HG03521 (cell line): ENCODE data around the gene USP15.
"Not testable (repeated sequence)": the region's sequence is repeated elsewhere in the genome, so short reads cannot be mapped to it uniquely, and the experiment has no call there.

Experiments
- ATAC-seq: cut with Tn5 transposase; IDR thresholded peaks from one replicate; pipeline ENCODE4 v1.9.1; 2021; ENCODE audit warnings: mild to moderate bottlenecking, moderate library complexity; ENCODE audit not compliant: unreplicated experiment

USP15 gene

DNA sequence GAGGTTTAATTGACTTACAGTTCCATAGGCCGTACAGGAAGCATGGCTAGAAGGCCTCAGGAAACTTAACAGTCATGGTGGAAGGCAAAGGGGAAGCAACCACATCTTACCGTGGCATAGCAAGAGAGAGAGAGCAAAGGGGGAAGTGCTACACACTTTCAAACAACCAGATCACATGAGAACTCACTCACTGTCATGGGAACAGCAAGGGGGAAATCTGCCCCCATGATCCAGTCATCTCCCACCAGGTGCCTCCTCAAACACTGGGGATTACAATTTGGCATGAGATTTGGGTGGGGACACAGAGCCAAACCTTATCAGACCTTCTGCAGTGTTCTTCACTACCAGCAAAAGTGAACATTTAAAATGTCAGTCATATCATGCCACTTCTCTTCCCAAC, 58.9 kb downstream of the USP15 start:
- ATAC-seq, result no peak

DNA sequence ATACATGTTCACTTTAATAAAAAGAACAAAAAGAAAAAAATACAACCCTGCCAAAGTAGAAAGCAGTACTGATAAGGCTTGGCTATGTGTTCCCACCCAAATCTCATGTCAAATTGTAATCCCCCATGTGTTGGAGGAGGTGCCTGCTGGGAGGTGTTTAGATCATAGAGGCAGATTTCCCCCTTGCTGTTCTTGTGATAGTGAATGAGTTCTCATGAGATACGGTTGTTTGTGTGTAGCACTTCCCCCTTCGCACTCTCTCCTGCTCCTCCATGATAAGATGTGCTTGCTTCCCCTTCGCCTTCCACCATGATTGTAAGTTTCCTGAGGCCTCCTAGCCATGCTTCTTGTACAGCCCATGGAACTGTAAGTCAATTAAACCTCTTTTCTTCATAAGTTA, 59.9 kb downstream of the USP15 start:
- no peak for ATAC-seq

DNA sequence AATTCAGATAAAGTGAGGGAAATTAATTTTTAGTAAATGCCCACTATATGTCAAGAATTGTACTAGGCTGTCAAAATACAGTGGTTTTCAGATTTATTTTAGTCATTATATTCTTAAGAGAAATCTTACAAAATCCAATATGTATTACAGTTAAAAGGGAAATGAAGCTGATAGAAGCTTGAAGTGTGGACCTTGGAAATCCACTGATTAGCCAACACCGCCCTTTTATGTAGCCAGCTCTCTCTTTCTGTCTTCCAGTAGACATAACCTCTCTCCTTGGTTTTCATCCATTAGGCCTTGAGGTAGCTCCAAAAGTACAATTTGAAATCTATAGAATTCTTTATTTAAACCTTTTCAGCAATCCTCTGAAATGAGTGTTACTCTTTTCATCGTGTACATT, 63.2 kb downstream of the USP15 start:
- ATAC-seq, result no peak

DNA sequence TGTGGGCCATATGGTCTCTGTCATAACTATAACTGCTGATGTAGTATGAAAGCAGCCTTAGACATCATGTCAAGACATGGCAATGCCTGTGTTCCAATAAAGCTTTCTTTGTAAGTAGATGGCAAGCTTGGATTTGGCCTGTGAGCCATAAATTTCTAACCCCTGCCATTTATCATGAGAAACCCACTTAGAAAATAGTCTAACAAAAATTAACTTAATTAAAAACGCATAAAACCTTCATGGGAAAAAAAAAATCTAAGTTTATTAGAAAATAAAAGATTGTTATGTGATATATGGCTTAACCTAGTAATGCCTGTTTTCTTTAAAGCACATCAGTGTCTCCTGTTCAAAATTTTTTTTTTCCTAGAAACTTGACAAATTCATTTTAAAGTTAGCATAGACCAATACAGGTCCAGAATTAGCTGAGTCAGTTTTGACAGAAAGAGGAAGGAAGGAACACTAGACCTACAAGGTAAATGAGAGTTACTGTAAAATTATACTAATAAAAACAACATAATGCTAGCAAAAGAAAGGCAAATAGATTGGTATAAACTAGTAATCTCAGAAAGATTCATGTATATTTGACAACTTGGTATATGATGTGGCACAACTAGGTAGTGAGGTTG, 68.2 kb downstream of the USP15 start:
- ATAC-seq, result no peak

DNA sequence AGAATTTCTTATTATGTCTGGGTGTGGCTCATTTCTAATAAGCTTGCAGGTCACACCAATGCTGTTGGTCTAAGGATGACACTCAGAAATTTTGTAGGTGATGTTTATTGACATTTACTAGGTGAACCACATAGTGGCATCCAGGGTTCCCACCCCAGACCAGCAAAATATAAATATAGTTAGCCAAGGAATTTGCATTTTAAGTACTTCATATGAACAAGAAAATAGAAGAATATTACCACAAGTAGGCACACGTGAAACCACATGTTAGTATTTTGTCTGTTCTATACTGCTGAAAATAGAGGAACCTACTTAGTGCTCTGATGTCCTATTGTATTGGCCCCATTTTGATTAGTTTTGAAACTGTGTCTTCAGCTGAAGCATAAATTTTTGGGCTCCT, 71.1 kb downstream of the USP15 start:
- peak; percentile 55 for ATAC-seq

DNA sequence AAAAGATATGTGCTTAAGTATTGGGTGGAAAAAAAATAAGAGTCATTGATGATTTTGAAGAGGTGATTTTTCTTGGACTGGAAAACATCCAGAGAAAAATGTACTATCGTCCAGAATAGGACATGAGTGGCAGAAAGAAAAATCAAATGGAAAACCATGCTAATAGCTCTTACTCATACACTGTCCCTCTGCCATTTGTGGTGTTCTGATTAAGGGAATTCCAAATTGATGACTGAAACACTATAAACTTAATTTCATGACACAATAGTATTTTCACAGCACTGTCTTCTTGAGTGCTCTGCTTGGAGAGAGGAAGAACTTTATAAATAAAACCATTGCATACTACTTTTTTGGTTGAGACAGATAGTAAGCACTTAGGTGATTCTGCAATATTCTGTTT, 72.4 kb downstream of the USP15 start:
- no peak for ATAC-seq

DNA sequence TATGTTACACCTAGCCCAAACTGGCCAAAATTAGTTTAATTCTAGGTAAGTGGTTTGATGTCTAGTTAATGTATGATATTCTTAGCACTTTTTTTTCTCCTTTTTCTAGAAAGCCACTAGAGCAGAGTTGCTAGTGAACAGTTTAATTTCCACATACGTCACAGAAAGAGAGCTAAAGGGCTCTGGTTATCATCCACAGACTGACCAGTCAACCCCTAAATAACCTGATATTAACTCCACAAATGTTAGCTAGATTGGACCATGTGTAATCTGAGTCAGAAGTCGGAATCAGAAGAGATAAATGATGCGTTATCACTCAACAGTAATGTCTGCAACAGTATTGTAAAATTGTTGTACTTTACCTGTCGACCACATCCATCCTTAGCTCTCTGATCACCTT, 74.9 kb downstream of the USP15 start:
- no peak for ATAC-seq

DNA sequence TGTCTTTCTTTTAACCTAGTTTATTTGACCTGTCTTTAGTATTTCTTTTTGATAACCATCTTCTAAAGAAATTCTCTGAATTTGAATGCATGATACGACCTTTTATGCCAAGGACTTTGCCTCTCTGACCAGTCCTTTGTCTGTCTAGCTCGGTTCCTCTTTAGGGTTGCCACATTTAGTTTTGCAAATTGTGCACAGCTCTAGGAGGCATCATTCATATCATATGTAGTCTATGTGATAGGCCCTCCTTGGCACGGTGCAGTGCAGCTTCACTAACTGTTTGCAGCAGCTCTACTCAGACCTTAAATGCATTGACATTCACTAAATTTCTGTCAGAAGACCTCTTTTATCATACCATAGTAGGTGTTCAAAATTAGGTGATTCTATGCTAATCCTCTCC, 75.6 kb downstream of the USP15 start:
- ATAC-seq, result no peak

DNA sequence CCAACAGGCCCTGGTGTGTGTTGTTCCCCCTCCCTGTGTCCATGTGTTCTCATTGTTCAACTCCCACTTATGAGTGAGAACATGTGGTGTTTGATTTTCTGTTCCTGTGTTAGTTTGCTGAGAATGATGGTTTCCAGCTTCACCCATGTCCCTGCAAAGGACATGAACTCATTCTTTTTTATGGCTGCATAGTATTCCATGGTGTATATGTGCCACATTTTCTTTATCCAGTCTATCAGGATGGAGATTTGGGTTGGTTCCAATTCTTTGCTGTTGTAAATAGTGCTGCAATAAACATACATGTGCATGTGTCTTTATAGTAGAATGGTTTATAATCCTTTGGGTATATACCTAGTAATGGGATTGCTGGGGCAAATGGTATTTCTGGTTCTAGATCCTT, 77.4 kb downstream of the USP15 start:
- not testable (repeated sequence) for ATAC-seq

DNA sequence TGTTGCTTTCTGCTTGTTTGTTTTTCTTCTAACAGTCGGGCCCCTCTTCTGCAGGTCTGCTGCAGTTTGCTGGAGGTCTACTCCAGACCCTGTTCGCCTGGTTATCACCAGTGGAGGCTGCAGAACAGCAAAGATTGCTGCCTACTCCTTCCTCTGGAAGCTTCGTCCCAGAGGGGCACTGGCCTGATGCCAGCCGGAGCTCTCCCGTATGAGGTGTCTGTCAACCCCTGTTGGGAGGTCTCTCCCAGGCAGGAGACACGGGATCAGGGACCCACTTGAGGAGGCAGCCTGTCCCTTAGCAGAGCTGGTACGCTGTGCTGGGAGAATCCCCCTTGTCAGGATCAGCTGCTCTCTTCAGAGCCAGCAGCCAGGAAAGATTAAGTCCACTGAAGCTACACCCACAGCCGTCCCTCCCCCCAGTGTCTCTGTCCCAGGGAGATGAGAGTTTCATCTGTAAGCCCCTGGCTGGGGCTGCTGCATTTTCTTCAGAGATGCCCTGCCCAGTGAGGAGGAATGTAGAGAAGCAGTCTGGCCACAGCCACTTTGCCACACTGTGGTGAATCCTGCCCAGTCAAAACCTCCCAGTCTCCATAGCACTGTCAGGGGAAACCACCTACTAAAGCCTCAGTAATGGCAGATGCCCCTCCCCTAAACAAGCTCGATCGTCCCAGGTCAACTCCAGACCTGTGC, 82.6 kb downstream of the USP15 start:
- not testable (repeated sequence) for ATAC-seq

DNA sequence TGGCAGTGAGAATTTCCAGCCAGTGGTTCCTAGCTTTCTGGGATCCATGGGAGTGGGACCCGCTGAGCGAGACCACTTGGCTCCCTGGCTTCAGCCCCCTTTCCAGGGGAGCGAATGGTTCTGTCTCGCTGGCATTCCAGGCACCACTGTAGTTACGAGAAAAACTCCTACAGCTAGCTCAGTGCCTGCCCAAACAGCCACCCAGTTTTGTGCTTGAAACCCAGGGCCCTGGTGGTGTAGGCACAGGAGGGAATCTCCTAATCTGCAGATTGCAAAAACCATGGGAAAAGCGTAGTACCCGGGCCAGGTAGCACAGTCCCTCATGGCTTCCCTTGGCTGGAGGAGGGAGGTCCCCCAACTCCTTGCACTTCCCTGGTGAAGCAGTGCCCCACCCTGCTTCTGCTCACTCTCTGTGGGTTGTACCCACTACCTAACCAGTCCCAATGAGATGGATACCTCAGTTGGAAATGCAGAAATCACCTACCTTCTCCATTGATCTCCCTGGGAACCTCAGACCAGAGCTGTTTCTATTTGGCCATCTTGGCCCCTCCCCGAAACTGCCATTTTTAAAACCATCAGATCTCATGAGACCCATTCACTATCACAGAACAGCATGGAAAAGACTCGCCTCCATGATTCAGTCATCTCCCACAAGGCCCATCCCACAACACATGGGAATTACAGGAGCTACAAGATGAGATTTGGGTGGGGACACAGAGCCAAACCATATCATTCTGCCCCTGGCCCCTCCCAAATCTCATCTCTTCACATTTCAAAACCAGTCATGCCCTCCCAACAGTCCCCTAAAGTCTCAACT, 83.3 kb downstream of the USP15 start:
- not testable (repeated sequence) for ATAC-seq

DNA sequence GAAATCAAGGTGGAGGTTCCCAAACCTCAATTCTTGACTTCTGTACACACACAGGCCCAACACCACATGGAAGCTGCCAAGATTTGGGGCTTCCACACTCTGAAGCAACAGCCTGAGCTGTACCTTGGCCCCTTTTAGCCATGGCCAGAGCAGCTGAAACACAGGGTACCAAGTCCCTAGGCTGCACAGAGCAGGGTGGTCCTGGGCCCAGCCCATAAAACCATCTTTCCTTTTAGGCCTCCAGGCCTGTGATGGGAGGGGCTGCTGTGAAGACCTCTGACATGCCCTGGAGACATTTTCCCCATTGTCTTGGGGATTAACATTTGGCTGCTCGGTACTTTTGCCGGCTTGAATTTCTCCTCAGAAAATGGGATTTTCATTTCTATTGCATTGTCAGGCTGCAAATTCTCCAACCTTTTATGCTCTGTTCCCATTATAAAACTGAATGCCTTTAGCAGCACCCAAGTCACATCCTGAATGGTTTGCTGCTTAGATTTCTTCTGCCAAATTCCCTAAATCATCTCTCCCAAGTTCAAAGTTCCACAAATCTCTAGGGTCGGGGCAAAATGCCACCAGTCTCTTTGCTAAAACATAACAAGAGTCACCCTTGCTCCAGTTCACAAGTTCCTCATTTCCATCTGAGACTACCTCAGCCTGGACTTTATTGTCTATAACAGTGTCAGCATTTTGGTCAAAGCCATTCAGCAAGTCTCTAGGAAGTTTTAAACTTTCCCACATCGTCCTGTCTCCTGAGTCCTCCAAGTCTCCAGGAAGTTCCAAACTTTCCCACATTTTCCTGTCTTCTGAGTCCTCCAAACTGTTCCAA, 84.7 kb downstream of the USP15 start:
- ATAC-seq, result not testable (repeated sequence)

DNA sequence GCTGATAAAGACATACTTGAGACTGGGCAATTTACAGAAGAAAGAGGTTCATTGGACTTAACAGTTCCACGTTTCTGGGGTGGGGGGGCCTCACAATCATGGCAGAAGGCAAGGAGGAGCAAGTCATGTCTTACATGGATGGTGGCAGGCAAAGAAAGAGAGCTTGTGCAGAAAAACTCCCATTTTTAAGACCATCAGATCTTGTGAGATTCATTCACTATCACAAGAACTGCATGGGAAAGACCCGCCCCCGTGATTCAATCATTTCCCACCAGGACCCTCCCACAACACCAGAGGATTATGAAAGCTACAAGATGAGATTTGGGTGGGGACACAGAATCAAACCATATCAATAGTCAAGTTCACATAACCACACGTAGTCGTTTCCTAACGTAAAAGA, 85.5 kb downstream of the USP15 start:
- ATAC-seq, result no peak

DNA sequence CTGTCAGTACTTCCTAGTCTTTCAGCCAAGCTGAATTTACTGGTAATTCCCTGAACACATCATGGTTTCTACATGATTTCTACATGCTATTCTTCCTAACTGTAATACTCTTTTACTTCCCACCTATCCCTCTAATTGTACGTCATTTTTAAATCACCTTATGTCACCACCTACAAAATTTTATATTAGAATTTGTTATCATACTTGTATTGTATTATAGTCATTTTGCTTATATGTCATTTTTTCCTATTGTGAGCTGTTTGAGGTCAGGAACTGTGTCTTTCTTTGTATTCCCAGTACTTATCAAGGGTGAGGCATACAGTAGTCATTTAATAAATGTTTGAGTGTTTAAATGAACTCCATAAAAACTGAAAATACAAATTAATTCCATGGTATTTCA, 86.6 kb downstream of the USP15 start:
- ATAC-seq, result no peak

DNA sequence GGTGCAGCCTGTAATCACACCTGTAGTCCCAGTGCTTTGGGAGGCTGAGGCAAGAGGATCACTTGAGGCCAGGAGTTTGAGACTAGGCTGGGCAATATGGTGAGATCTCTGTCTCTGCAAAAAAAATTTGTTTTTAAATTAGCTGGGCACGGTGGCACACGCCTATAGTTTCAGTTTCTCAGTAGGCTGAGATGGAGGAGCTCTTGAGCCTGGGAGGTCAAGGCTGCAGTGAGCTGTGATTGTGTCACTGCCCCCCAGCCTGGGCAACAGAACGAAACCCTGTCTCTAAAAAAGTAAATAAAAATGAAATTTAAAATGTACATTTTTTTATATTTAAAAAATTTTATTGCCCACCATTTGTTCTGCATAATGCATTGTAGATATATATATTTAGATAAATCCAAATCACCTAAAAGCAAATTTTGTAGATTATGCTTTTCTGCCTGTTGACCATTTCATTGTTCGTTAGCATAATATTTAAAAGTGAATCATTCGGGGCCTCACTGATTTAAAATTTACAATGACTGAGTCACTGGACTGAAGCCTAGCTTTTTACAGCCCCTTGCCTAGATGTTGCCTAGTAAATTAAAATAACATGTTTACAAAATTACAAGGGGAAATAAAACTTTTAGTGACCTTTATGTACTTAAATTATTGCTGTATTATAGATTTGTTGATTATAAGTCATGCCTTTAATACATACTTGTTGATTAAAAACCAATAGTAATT, 87.9 kb downstream of the USP15 start:
- ATAC-seq, result no peak

DNA sequence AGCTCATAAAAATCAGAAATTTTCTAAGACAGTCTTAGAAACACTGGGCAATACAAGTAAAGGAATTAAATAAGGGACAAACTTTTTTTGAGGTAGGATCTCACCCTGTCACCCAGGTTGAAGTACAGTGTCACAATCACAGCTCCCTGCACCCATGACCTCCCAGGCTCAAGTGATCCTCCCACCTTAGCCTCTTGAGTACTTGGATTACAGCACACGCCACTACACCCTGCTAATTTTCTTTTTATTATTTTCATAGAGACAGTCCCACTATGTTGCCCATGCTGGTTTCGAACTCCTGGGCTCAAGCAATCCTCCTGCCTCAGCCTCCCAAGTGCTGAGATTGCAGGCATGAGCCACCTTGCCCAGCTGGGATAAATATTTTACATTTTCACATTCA, 90.3 kb downstream of the USP15 start:
- no peak for ATAC-seq

DNA sequence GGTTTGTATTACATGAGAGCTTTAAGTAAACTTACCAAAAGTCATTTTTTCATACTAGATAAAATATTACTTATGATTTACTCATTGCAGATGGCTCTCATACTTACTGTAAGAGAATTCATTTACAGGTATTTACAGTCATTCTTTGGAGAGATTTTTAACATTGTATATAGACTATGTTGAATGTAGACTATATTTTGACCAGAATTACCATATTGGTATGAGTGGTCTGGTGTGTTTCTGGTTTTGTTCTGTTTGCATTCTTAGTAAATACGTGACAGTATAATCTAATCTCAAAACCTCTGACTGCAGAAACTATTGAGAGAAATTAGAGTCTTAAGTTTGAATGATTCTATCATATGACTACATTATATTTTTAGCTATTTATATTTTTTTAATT, 91.1 kb downstream of the USP15 start:
- ATAC-seq, result no peak

DNA sequence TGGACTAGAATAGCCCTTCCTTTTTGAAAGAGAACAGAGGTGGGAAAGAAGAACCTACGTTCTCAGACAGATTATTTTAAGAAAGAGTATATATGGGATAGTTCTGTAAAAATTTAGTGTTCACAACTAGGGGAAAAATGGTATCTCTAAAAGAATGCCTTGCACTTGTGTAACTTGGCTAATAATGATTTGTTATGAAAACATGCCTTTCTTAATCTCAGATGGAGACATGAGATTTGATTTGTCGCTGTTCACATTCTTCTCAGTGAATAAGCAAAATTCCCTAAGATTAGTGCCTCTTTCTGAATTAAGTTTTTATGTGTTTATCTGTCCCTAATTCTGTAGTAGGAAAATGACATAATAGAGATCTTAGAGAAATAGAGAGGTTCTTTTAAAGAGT, 100.8 kb downstream of the USP15 start:
- no peak for ATAC-seq

DNA sequence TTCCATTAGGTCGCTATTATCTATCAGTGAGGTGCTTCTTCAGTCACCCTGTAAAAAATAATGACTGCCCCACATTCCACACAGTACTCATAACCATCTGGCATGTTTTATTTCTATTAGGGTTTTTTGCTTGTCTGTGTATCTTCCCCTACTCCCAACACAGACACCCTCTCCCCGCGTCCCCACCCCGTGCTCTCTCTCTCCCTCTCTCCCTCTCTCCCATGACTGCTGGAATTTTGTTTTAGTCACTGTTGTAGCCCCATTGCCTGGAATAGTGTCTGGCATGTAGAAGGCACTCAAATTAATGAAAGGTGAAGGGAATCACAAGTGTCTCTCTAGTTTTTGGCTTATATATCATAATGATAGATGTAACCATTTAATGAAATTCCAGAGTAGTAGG, 103.3 kb downstream of the USP15 start:
- no peak for ATAC-seq

DNA sequence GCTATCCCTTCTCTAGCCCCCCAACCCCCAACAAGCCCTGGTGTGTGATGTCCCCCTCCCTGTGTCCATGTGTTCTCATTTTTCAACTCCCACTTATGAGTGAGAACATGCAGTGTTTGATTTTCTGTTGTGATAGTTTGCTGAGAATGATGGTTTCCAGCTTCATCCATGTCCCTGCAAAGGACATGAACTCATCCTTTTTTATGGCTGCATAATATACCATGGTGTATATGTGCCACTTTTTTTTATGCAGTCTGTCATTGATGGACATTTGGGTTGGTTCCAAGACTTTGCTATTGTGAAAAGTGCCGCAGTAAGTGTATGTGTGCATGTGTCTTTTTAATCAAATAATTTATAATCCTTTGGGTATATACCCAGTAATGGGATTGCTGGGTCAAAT, 104.5 kb downstream of the USP15 start:
- not testable (repeated sequence) for ATAC-seq

DNA sequence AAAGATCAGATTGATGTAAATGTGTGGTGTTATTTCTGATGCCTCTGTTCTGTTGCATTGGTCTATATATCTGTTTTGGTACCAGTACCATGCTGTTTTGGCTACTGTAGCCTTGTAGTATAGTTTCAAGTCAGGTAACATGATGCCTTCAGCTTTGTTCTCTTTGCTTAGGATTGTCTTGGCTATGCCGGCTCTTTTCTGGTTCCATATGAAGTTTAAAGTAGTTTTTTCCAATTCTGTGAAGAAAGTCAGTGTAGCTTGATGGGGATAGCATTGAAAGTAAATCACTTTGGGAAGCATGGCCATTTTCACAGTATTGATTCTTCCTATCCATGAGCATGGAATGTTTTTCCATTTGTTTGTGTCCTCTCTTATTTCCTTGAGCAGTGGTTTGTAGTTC, 105.6 kb downstream of the USP15 start:
- ATAC-seq, result not testable (repeated sequence)
